NCI-H187 (cell line): ENCODE measurements around the gene CXADR.

ENCODE experiments used
- DNase-seq, 2 experiments: peaks; one replicate each; lab custom pipeline; 2025; lab: John Stamatoyannopoulos, UW

Gene CXADR

GRCh38 chr21:17607684-17608083, 94.8 kb downstream of the CXADR start:
- DNase-seq: no peak

- no peak for DNase-seq
Measured at GRCh38 chr21:17609681-17610080, 96.8 kb downstream of the CXADR start.

- DNase-seq: no peak
Measured at GRCh38 chr21:17610911-17611310, 98.1 kb downstream of the CXADR start.

- DNase-seq: peak; percentile 49 to 54
Measured at GRCh38 chr21:17611414-17612022, 98.7 kb downstream of the CXADR start.

- DNase-seq: peak in 1 of 2 experiments; percentile 32
Measured at GRCh38 chr21:17612023-17612564, 99.3 kb downstream of the CXADR start.

- peak; percentile 35 to 69 for DNase-seq
Measured at GRCh38 chr21:17612565-17613241, 99.9 kb downstream of the CXADR start, which contains the start of gene BTG3. Gene BTG3, minus strand, starts transcription at chr21:17612901. Its CDS starts 3,757 bp downstream, at chr21:17609144.

- DNase-seq: no peak
Measured at GRCh38 chr21:17613242-17613676, 100.4 kb downstream of the CXADR start.

GRCh38 chr21:17616831-17617230, 104.0 kb downstream of the CXADR start:
- no peak for DNase-seq

- DNase-seq: no peak
Measured at GRCh38 chr21:17622018-17622417, 109.2 kb downstream of the CXADR start.

- no peak for DNase-seq
Measured at GRCh38 chr21:17631195-17631594, 118.4 kb downstream of the CXADR start.

GRCh38 chr21:17636711-17637110, 123.9 kb downstream of the CXADR start:
- DNase-seq: no peak

- no peak for DNase-seq
Measured at GRCh38 chr21:17640821-17641220, 128.0 kb downstream of the CXADR start.
